Fibroblast of pulmonary artery (primary cell): ENCODE data around the gene PPP2R1B.

Experiments
- DNase-seq: peaks from one replicate; pipeline ENCODE4 v3.0.0-alpha.2; 2010; ENCODE audit warnings: low read depth
- H3K4me3 ChIP-seq: replicated peaks from 2 replicates; pipeline ENCODE4 v1.5.1; 2011; ENCODE audit warnings: low read depth, mild to moderate bottlenecking, control low read depth, low read length, moderate library complexity
- CTCF ChIP-seq: IDR thresholded peaks from 2 replicates; pipeline ENCODE4 v1.5.1; 2011; ENCODE audit warnings: mild to moderate bottlenecking, control low read depth, low read length, inconsistent platforms; ENCODE audit errors: missing control alignments

PPP2R1B gene

DNA sequence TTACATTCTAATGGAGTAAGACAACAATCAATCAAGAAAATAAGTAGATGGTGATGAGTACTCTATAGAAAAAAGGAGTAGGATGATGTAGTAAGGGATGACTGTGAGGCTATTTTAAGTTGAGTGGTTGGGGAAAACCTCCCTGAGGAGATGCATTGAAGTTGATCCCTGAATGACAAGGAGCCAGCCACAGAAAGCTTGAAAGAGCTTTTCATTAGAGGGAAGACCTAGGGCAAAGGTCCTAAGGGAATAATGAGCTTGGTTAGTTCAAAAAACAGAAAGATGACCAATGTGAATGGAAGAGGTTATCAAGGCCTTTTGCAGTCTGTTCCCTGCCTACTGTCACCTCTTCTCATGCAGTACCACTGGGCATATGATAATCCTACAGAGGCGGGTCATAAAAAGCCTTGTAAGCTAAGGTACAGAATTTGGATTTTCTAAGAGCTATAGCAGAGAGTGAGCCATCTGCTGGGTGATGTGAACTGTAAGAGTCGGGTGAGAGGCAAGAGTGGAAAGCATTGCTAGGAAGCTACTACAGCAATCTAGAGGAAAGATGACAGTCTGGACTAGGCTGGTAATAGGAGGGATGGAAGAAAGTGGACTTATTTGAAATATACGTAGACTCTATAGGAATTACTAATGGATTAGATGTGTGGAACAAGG, 3.1 kb downstream of the PPP2R1B start:
- DNase-seq = peak; percentile 36
- H3K4me3 ChIP-seq = no peak overlapping the region

GRCh38 chr11:111762526-111762925, 3.7 kb downstream of the PPP2R1B start:
- DNase-seq = no peak
- H3K4me3 ChIP-seq = no peak overlapping the region

More for the DNA sequence above, 3.1 kb downstream of the PPP2R1B start:
- peak; percentile 27 for TF ChIP-seq CTCF

DNA sequence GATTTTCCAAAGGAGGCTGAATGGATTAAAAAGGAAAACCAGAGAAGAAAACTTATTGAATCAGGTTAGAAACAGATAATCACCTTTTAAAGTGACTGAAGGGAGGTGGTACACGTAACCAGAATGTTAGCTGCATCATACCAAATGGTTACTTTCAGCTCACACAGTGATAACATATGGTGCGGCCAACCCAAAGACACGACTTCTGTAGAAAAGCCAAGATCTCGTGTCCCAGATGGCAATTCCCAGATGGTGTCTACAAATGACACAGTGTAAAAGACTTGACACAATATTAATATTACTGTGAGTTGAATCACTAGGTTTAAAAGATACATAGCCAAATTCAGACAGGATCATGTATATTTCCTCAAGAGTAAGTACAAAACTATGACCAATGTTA, 5.2 kb downstream of the PPP2R1B start:
- H3K4me3 ChIP-seq = no peak overlapping the region
- TF ChIP-seq CTCF = no peak

More at GRCh38 chr11:111762526-111762925, 3.7 kb downstream of the PPP2R1B start:
- TF ChIP-seq CTCF = no peak

GRCh38 chr11:111759778-111760407, 6.3 kb downstream of the PPP2R1B start:
- no peak for DNase-seq
- no peak for TF ChIP-seq CTCF
- no peak overlapping the region for H3K4me3 ChIP-seq

More for the DNA sequence above, 5.2 kb downstream of the PPP2R1B start:
- no peak for DNase-seq

- peak; percentile 38 for DNase-seq
- TF ChIP-seq CTCF = no peak
- H3K4me3 ChIP-seq = no peak overlapping the region
Observed at GRCh38 chr11:111759376-111759775, 6.8 kb downstream of the PPP2R1B start.

- no peak overlapping the region for H3K4me3 ChIP-seq
- DNase-seq = no peak
- TF ChIP-seq CTCF = no peak
Observed at GRCh38 chr11:111756097-111756496, 10.1 kb downstream of the PPP2R1B start.
